Measurements from ENCODE around the gene MFSD12.

GRCh38 chr19:3585301-3586126 is 28.1 kb upstream of the MFSD12 start, which contains the start of gene GIPC3:
- TF ChIP-seq EZH2 (IDR thresholded peaks at IDR 0.05; ENCODE audit: insufficient read depth, poor library complexity, severe bottlenecking) = no peak
- no peak for TF ChIP-seq EZH2phosphoT487 (IDR thresholded peaks at IDR 0.05; ENCODE audit: insufficient read depth, low read depth)
